Renal cortical epithelial cell (primary cell): ENCODE measurements around the gene S1PR2. TPM values are rescaled to one million over a fixed set of nuclear protein-coding genes. Genes with fewer than 3 reads are reported as not detected.

Experiments used
- DNase-seq: peaks from one replicate; pipeline ENCODE4 v3.0.0-alpha.2; 2011; ENCODE audit warnings: low read depth
- total RNA-seq: library from RNA; depleted of rRNA; stranded (reverse); fragments of >200 nt; gene quantifications from 2 replicates; pipeline ENCODE4 v1.2.3, GENCODE V29; 2014

The S1PR2 gene, protein sequence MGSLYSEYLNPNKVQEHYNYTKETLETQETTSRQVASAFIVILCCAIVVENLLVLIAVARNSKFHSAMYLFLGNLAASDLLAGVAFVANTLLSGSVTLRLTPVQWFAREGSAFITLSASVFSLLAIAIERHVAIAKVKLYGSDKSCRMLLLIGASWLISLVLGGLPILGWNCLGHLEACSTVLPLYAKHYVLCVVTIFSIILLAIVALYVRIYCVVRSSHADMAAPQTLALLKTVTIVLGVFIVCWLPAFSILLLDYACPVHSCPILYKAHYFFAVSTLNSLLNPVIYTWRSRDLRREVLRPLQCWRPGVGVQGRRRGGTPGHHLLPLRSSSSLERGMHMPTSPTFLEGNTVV
- total RNA-seq: 3.0 and 3.3 TPM in 2 replicates

DNA sequence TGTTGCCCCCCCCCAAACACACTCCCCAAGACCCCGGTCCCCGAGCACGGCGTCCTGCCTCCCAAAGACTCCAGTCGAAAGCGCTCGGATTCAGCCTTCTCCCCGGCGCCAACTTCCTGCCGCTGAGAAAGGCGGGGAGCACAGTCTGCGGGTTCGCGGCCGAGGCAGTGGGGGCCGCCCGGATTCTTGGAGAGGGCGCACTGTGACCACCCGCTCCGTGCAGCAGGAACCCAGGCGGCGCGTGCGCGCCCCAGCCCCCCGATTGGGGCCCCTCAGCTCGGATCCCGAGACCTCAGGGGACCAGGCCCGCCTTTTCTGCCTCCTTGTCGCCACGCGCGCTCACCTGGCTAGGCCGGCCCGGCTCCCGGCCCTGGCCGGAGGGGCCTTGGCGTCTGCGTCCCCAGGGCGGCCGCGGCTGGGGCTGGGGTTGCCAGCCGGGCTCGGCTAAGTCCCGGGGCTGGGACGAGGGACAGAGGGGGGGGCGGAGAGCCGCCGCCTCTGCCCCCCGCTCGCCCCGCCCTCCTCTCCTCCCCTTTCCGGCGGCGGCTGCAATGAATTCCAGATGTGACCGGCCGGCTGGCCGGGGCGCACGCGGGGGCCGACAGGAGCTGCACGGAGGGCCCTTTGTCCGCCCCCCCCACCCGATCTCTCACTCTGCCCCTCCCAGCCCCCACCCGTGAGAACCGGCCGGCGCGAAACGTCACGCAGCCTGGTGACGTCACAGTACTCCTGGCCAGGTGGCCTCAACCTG lies at the start of gene S1PR2:
TSS of gene S1PR2 (minus strand) at position 471 of the 751 bp plus-strand sequence. CDS start 6,426 bp downstream, outside the sequence.
- DNase-seq: no peak

- no peak for DNase-seq
Observed at GRCh38 chr19:10279737-10280442, 48.8 kb upstream of the S1PR2 start.

GRCh38 chr19:10278935-10279334 lies 47.8 kb upstream of the S1PR2 start:
- DNase-seq: no peak

DNA sequence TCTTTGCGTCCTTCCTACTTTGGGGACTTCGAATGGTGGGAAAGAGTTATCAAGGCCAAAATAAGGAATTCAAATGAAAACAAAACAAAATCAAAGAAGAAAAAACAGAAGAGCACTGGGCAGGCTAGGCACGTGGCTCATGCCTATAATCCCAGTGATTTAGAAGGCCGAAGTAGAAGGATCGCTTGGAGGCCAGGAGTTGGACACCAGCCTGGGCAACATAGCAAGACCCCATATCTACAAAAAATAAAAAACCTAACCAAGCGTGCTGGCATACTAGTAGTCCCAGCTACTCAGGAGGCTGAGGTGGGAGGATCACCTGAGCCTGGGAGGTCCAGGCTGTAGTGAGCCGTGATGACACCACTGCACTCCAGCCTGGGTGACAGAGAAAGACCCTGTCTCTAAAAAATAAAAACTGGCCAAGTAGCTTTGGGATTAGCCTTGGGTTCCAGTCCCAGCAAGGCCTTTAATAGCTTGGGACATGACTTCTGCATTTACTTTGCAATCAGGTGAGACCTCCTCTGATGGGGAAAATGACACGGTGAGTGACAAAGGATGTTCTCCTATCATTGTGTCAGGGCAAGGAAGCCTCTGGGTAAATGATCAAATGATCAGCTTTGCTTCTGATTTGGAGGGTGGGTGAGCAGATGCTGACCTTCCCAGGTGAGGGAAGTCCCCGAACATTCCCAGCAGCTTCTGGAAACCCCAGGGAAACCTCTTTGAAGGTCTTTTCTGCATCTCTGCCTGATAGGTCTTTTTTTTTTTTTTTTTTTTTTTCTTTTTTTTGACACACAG lies 46.9 kb upstream of the S1PR2 start:
- DNase-seq: no peak

GRCh38 chr19:10274589-10274988 lies 43.5 kb upstream of the S1PR2 start:
- DNase-seq: no peak

- DNase-seq: peak; percentile 36
Observed at GRCh38 chr19:10271543-10272086, 40.5 kb upstream of the S1PR2 start.

- peak; percentile 75 for DNase-seq
Observed at GRCh38 chr19:10270616-10271394, 39.7 kb upstream of the S1PR2 start, which contains the start of gene ICAM1. Gene ICAM1 (plus strand): TSS chr19:10271120. CDS start chr19:10271160, 40 bp downstream.

DNA sequence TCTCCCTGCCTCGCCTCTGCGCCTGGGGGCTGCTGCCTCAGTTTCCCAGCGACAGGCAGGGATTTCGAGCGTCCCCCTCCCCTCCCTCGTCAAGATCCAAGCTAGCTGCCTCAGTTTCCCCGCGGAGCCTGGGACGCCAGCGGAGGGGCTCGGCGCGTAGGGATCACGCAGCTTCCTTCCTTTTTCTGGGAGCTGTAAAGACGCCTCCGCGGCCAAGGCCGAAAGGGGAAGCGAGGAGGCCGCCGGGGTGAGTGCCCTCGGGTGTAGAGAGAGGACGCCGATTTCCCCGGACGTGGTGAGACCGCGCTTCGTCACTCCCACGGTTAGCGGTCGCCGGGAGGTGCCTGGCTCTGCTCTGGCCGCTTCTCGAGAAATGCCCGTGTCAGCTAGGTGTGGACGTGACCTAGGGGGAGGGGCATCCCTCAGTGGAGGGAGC lies 39.1 kb upstream of the S1PR2 start:
- no peak for DNase-seq

- DNase-seq: peak; percentile 47
Observed at GRCh38 chr19:10269333-10270179, 38.4 kb upstream of the S1PR2 start.

GRCh38 chr19:10268071-10268470 lies 36.9 kb upstream of the S1PR2 start:
- DNase-seq: no peak

DNA sequence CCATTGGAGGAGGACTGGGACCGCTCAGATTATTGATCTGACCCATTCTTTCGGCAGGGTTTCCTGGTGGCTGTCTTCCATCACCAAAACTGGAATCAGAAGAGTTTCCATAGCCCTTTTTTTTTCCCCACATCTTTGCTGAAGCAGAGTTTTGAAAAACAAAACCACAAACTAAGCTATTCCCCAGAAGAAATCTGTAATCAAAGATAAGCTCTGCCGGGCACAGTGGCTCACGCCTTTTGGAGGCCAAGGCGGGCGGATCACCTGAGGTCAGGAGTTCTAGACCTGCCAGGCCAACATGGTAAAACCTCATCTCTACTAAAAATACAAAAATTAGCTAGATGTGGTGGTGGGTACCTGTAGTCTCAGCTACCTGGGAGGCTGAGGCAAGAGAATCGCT lies 35.6 kb upstream of the S1PR2 start:
- no peak for DNase-seq

- no peak for DNase-seq
Observed at GRCh38 chr19:10262771-10263170, 31.6 kb upstream of the S1PR2 start.

- peak; percentile 89 for DNase-seq
Observed at GRCh38 chr19:10260141-10260584, 29.0 kb upstream of the S1PR2 start.

DNA sequence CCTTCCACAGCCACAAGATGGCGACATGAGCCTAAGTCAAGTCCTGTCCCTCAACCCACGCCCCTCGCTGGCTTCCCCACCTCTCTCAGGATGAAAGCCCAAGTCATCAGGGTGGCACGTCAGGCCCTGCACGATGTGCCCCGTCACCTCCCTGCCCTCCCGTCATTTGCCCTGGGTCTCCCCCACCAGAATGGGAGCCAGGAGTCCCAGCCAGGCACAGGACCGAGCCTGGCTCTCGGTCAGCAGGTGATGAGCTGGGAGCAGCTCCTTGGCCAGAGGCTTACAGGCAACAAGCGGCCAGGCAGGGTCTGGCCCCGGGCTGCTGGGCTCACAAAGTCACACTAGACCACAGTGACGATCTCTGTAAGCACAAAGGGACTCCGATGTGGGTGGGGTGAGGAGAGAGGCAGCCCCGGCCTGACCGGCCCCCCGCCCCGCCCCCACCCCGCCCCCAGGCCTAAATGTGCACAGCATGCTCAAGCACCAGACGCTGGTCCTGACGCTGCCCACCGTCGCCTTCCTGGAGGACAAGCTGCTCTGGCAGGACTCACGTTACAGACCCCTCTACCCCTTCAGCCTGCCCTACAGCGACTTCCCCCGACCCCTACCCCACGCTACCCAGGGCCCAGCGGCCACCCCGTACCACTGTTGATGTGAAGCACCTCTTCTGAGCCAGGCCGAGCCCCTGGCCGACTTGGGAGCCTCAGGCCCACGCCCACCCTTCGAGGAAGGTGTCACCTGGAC lies 28.2 kb upstream of the S1PR2 start:
- peak; percentile 86 for DNase-seq

DNA sequence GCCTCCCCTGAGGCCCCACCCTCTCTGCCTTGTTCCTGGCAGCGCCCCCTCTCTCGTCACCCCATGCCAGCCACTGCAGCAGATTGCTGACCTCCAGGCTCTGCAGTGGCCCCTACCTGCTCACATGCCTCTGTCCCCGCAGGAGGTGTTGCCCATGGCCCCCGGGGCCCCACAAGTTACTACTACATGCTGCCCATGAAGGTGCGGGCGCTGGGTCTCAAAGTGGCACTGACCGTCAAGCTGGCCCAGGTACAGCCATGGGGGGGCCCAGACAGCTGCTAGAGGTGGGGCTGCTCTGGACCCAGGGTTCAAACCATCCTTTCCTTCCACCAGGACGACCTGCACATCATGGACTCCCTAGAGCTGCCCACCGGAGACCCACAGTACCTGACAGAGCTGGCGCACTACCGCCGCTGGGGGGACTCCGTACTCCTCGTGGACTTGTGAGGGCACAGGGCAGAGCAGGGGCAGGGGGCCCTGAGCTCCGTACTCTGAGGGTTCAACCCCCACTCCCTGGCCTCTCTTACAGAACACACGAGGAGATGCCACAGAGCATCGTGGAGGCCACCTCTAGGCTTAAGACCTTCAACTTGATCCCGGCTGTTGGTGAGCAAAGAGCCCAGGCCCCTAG lies 27.1 kb upstream of the S1PR2 start:
- DNase-seq: no peak

DNA sequence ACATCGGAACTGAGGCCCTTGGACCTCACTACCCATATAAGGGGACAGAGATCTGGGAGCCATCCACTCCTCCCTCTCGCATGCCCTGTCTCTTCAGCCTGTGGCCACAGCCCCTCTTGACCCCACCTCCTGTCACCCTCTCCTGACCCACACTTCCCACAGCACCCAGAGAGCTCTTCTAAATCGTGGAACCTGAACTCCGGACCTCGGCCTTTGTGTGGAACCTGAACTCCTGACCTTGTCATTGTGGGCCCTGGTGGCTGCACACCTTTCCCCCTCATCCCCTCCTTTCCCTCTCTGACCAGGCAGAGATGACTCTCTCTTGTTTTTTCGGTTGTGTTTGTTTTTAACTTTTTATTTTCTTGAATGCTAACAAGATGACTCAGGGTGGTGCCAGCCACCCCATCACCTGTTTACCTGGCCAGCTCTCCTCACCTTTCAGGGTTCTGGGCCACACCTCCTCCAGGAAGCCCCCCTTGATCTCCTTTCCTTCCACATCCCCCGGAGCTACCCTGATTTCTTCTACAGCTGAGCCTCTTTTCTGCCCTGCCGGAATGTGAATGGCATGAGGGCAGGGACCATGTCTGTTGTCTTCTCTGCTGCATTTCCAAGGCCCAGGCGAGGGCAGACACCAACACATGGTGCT lies 26.0 kb upstream of the S1PR2 start:
- no peak for DNase-seq

DNA sequence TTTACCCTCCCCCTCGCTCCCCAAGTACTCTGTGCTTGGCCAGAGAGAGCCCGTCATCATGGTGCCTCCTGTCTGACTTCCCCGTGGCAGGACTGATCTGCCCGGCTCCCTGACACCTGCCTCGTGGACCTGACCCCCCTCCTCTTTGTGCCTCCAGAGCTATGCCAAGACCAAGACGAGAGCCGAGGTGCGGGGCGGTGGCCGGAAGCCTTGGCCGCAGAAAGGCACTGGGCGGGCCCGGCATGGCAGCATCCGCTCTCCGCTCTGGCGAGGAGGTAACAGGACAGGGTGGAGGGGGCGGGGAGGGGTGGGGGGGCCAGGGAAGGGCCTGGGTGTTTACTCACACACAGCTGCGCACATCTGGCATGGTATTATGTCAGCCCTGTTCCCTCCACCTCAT lies 25.4 kb upstream of the S1PR2 start:
- no peak for DNase-seq

GRCh38 chr19:10255358-10255757 lies 24.2 kb upstream of the S1PR2 start:
- DNase-seq: no peak
